ENCODE data around the gene CELSR1. TPM values are rescaled to one million over a fixed set of nuclear protein-coding genes. Genes with fewer than 3 reads are reported as not detected.

The CELSR1 gene
- total and polyA plus RNA-seq, 12 donors, result 0.11 to 4.3 (median 1.9) TPM

GRCh38 chr22:46322711-46323110, 214.7 kb downstream of the CELSR1 start:
- no peak for TF ChIP-seq POLR2A (IDR thresholded peaks at IDR 0.05)
- no peak for TF ChIP-seq CTCF (IDR thresholded peaks at IDR 0.05)

GRCh38 chr22:46320716-46321386, 216.6 kb downstream of the CELSR1 start:
- H3K9me3 ChIP-seq (replicated peaks in 1 of 3), result no peaks in the 10 kb centered on the region
- no peaks in the 10 kb centered on the region for H3K27me3 ChIP-seq
- no peaks in the 10 kb centered on the region for H3K36me3 ChIP-seq (replicated peaks in 1 of 2)
- DNase-seq, result no peak
- TF ChIP-seq CTCF (IDR thresholded peaks at IDR 0.05) (no peak), POLR2A (IDR thresholded peaks at IDR 0.05) (no peak)
- no peak overlapping the region for H3K27ac ChIP-seq
- intact Hi-C loops (cut with DNase I), result no loop called here
- WGBS, 4 donors, result 97 to 98% (median 97%) methylated on average over 20 of the region's 20 CpGs
- no peak overlapping the region for H3K4me3 ChIP-seq
- no peaks in the 10 kb centered on the region for H3K4me1 ChIP-seq (replicated peaks in 1 of 2)

More at GRCh38 chr22:46322711-46323110, 214.7 kb downstream of the CELSR1 start:
- DNase-seq, result no peak
- WGBS, 4 donors, result 93 to 98% (median 96%) methylated on average over 13 to 15 of the region's 15 CpGs
- no peak overlapping the region for H3K4me3 ChIP-seq
- intact Hi-C loops (cut with DNase I), result no loop called here
- no peak overlapping the region for H3K27ac ChIP-seq
- H3K4me1 ChIP-seq (replicated peaks in 1 of 2), result no peaks in the 10 kb centered on the region
- no peaks in the 10 kb centered on the region for H3K9me3 ChIP-seq (replicated peaks in 1 of 3)
- no peaks in the 10 kb centered on the region for H3K36me3 ChIP-seq (replicated peaks in 1 of 2)
- H3K27me3 ChIP-seq, result no peaks in the 10 kb centered on the region

GRCh38 chr22:46320166-46320710, 217.2 kb downstream of the CELSR1 start:
- no peaks in the 10 kb centered on the region for H3K27me3 ChIP-seq
- no peak for TF ChIP-seq CTCF (IDR thresholded peaks at IDR 0.05)
- TF ChIP-seq POLR2A (IDR thresholded peaks at IDR 0.05), result no peak
- H3K36me3 ChIP-seq (replicated peaks in 1 of 2), result no peaks in the 10 kb centered on the region
- H3K27ac ChIP-seq, result no peak overlapping the region
- 92 to 96% (median 95%) methylated on average over 9 to 14 of the region's 14 CpGs for WGBS, 4 donors
- no peaks in the 10 kb centered on the region for H3K9me3 ChIP-seq (replicated peaks in 1 of 3)
- DNase-seq, result no peak
- no peak overlapping the region for H3K4me3 ChIP-seq
- H3K4me1 ChIP-seq (replicated peaks in 1 of 2), result no peaks in the 10 kb centered on the region
- intact Hi-C loops (cut with DNase I), result no loop called here

GRCh38 chr22:46319319-46319718, 218.1 kb downstream of the CELSR1 start:
- no peaks in the 10 kb centered on the region for H3K9me3 ChIP-seq (replicated peaks in 1 of 3)
- no peak for TF ChIP-seq CTCF (IDR thresholded peaks at IDR 0.05)
- H3K27me3 ChIP-seq, result no peaks in the 10 kb centered on the region
- no peak for DNase-seq
- H3K4me1 ChIP-seq (replicated peaks in 1 of 2), result no peaks in the 10 kb centered on the region
- no peak overlapping the region for H3K4me3 ChIP-seq
- H3K36me3 ChIP-seq (replicated peaks in 1 of 2), result no peaks in the 10 kb centered on the region
- H3K27ac ChIP-seq, result no peak overlapping the region
- 94 to 99% (median 98%) methylated on average over 8 to 10 of the region's 10 CpGs for WGBS, 4 donors
- intact Hi-C loops (cut with DNase I), result loop anchor here in 1 of 2 donors (10.0 kb wide), 1 partner anchor 325 kb away; no protein-coding TSS in a partner anchor

Data from adrenal gland (tissue), 12 donors.